HPDE6-E6E7 (cell line): ENCODE results near the gene GRID1.
"Not testable (repeated sequence)": the region's sequence is repeated elsewhere in the genome, so short reads cannot be mapped to it uniquely, and the experiment has no call there.

Experiments used
- DNase-seq: peaks from one replicate; pipeline ENCODE4 v3.0.0; 2011; ENCODE audit warnings: missing footprints; ENCODE audit errors: extremely low spot score

GRID1 gene

GRCh38 chr10:85997544-85997943, 369.1 kb downstream of the GRID1 start:
- no peak for DNase-seq

GRCh38 chr10:85995791-85996190, 370.8 kb downstream of the GRID1 start:
- DNase-seq: peak; percentile 54

- no peak for DNase-seq
Measured at GRCh38 chr10:85993840-85994507, 372.6 kb downstream of the GRID1 start.

- no peak for DNase-seq
Measured at GRCh38 chr10:85993140-85993539, 373.5 kb downstream of the GRID1 start.

GRCh38 chr10:85992324-85992723, 374.3 kb downstream of the GRID1 start:
- no peak for DNase-seq

GRCh38 chr10:85986777-85987176, 379.8 kb downstream of the GRID1 start:
- DNase-seq: peak; percentile 54

GRCh38 chr10:85983051-85983450, 383.5 kb downstream of the GRID1 start:
- no peak for DNase-seq

- DNase-seq: no peak
Measured at GRCh38 chr10:85979598-85979997, 387.0 kb downstream of the GRID1 start.

GRCh38 chr10:85978566-85979358, 387.8 kb downstream of the GRID1 start:
- DNase-seq: peak; percentile 85

- DNase-seq: no peak
Measured at GRCh38 chr10:85977642-85978041, 389.0 kb downstream of the GRID1 start.

- DNase-seq: no peak
Measured at GRCh38 chr10:85976267-85976793, 390.3 kb downstream of the GRID1 start.

GRCh38 chr10:85971494-85971893, 395.1 kb downstream of the GRID1 start:
- no peak for DNase-seq

- DNase-seq: no peak
Measured at GRCh38 chr10:85967594-85967993, 399.0 kb downstream of the GRID1 start.

- DNase-seq: no peak
Measured at GRCh38 chr10:85961479-85962067, 405.0 kb downstream of the GRID1 start.

- DNase-seq: no peak
Measured at GRCh38 chr10:85961073-85961472, 405.5 kb downstream of the GRID1 start.

- DNase-seq: no peak
Measured at GRCh38 chr10:85959239-85959638, 407.4 kb downstream of the GRID1 start.

- no peak for DNase-seq
Measured at GRCh38 chr10:85950921-85951320, 415.7 kb downstream of the GRID1 start.

GRCh38 chr10:85946713-85947326, 419.8 kb downstream of the GRID1 start:
- no peak for DNase-seq

- no peak for DNase-seq
Measured at GRCh38 chr10:85936161-85936560, 430.4 kb downstream of the GRID1 start.

GRCh38 chr10:85934586-85934985, 432.0 kb downstream of the GRID1 start:
- no peak for DNase-seq

GRCh38 chr10:85929993-85930392, 436.6 kb downstream of the GRID1 start:
- not testable (repeated sequence) for DNase-seq
